Right ventricle myocardium inferior (tissue), 1 donor: ENCODE results near the gene TJP1. TPM values are rescaled to one million over a fixed set of nuclear protein-coding genes. Genes with fewer than 3 reads are reported as not detected.
"Not testable (repeated sequence)": the region's sequence is repeated elsewhere in the genome, so short reads cannot be mapped to it uniquely, and the experiment has no call there.

Source experiments
- ATAC-seq: fragments of 200-7000 bp; cut with Tn5 transposase; one replicate; pipeline ENCODE4 v1.9.1; 2020; ENCODE audit warnings: mild to moderate bottlenecking, moderate library complexity
- DNase-seq: peaks from one replicate; pipeline ENCODE4 v3.0.0; 2021; ENCODE audit errors: missing footprints
- intact Hi-C: fragments of 100-400 bp; cut with DNase I; formaldehyde crosslinking; loops from one replicate; pipeline ENCODE4 v1.11.0; 2022
- total RNA-seq: library from RNA; stranded (reverse); fragmentation: NEBNext Ultra II Directional; extraction: Animal tissue kit (Norgen Biotek cat#: 25700); gene quantifications from one replicate; pipeline ENCODE4 v1.2.1, GENCODE V29; 2021
- donor health status: DM: no; HTN: yes; CAD: no; lungs with severe emphysema.

Gene TJP1
- total RNA-seq, 1 donor from 2014 or later, result 111 TPM

DNA sequence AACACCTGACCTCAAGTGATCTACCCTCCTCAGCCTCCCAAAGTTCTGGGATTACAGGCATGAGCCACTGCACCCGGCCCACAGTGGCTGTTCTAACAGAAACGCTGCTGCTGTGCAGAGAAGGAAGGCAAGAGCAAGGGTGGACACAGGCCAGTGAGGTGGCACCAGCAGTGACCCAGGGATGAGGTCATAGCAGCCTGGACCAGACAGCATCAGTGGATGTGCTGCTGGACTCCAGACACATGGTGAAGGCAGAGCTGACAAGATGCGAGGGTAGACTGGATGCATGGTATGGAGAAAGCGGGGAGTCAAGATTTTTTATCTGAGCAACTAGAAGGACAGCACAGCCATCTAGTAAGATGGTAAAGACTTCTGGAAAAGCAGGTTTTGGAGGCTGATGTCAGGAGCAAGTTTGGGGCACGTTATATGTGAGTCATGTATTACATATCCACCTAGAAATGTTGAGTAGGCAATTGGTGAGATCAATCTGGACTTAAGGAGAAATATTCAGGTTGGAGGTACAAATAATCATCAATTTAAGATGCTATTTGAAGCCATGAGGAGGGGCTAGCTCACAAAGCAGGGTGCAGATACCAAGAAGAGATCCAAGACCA lies 22.1 kb upstream of the TJP1 start:
- no peak for DNase-seq
- intact Hi-C loops, result no loop called here
- ATAC-seq, result no peak

GRCh38 chr15:29842290-29842689 lies 20.0 kb upstream of the TJP1 start:
- ATAC-seq (no peak), DNase-seq (no peak)
- intact Hi-C loops, result no loop called here

- intact Hi-C loops, result no loop called here
- peak; percentile 75 for ATAC-seq
- no peak for DNase-seq
Observed at GRCh38 chr15:29840926-29841325, 18.7 kb upstream of the TJP1 start.

DNA sequence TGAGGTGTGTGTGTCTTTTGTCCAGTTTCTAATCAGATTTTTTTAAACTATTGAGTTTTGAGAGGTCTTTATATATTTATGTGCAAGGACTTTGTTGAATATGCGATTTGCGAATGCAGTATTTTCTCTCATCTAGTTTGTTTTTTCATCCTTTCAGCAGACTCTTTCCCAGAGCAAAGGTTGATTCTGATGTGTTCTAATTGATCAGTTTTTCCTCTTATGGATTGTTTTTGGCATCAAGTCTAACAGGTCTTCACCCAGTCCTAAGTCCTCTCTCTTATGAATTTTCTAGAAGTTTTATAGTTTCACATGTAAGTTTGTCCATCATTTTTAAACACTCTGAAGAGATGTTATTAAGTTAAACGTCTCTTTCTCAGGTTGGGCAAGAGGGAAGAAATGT lies 17.8 kb upstream of the TJP1 start:
- ATAC-seq (no peak), DNase-seq (no peak)
- intact Hi-C loops, result no loop called here

GRCh38 chr15:29838352-29839010 lies 16.2 kb upstream of the TJP1 start:
- intact Hi-C loops, result no loop called here
- ATAC-seq, result no peak
- DNase-seq, result no peak

GRCh38 chr15:29835301-29835700 lies 13.0 kb upstream of the TJP1 start:
- intact Hi-C loops, result no loop called here
- no peak for DNase-seq
- peak; percentile 68 for ATAC-seq

DNA sequence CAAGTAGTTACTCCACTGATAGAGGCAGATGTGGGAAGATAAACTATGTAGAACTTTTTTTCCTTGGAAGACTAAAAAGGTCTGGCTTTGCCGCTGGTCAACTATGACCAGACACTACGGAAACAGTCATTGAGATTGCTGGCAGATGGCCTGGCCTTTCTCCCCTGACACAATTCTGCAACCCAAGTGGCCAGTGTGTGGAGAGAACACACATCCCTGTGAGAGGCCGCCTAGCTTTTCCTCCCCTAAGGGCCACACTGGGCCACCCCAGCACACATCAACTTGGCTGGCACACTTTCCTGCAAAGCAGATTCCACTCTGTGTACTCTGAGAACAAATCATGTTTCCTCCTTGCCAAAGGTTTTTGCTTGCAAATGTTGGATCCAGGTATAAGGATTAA lies 10.4 kb upstream of the TJP1 start:
- ATAC-seq, result no peak
- DNase-seq, result no peak
- intact Hi-C loops, result no loop called here

GRCh38 chr15:29826908-29827820 lies 4.9 kb upstream of the TJP1 start:
- intact Hi-C loops, result loop anchor here (5.0 kb wide), 2 partner anchors 45 to 85 kb away; no protein-coding TSS in a partner anchor
- ATAC-seq, result no peak
- no peak for DNase-seq

DNA sequence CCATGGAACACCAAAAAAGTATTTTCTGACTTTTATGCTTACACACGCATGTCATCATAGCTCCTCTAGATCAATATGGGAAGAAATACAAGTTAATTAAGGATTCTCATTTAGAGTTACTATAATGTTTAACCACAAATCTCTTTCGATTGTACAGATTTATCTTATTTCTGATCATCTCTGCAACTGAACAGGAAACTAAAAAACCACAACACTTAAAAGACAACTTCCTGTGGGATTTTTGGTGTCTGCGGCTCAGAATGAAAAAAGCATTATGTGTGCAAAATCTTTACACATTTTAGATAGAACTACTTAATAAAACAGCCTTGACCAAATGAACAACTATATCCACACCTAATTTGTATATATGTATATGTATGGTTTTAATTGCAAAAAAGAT lies 3.0 kb upstream of the TJP1 start:
- ATAC-seq (no peak), DNase-seq (no peak)
- intact Hi-C loops, result loop anchor here (5.0 kb wide), 2 partner anchors 47 to 87 kb away; no protein-coding TSS in a partner anchor

DNA sequence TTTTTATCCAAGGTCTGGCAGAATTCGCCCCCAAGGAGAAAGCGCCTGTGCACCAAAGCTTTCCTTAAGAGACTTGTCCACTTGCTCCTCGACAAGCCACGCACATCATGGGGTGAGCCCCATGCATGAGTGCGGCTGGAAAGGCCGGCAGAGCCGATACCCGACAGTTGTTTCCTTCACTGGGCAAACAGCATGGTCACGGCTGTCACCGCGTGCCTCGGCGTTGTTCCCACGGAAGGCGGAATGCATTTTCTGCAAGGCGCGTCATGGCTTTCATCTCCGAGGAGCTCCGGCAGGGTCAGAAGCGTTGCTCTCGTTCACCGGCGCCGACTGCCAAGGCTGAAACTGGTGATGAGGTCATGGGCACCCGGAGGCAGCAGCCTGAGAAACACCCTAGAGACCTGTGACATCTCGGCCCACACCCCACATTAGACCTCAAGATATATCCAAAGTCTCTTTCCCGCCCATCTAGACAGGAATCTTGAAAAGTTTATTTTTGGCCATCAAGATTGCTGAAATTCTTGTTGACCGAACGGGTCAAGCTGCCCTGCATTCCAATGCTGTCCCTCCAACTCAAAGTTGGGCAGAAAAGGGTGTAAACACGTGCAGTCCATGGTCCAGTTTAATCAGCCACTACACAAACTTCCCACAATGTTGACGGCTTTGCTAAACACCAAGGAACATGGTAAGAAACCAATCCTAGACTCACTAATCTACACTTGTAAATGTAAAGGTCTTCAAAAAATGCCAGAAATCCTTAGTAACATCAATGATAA lies 604 bp upstream of the TJP1 start:
- intact Hi-C loops, result loop anchor here (1.0 kb wide), 1 partner anchor 102 kb away; no protein-coding TSS in a partner anchor

DNA sequence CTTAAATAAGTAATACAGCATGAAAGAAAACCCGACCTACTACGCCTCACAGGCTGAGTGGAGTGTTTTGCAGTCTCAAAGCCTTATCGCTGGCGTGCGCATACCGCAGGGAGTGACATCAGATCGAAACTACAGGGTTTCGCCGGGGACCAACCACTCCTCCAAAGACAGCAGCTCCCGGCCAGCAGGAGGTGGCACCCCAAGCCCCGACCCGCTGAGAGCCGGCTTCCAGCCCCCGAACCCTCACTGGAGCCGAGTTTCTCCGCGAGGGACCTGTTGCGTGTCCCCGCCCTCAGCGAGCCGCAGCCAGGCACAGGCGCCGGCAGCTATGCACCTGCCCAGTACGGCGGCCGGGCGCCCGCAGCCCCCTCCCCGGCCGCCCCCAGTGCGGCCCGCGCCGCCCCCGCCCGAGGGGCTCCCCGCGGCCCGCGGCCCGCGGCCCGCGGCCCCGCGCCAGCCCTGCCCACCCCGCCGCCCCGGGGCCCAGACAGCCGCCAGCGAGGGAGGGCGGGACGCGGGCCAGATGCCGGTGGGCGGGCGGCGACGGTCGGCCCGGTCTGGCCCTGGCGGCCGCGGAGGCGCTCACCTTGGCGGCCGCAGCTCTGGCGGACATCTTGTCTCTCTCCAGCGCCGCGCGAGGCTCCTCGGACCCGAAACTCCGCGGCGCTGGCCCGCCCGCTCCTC lies 710 bp downstream of the TJP1 start:
- DNase-seq, result peak; percentile 80
- peak; percentile 50 for ATAC-seq
- intact Hi-C loops, result loop anchor here (1.0 to 2.0 kb wide), 2 partner anchors 17 to 104 kb away; no protein-coding TSS in a partner anchor

More for the DNA sequence above, 604 bp upstream of the TJP1 start:
- DNase-seq (peak; percentile 73), ATAC-seq (peak; percentile 48)

- no peak for DNase-seq
- intact Hi-C loops, result loop anchor here (2.0 kb wide), 1 partner anchor 16 kb away; no protein-coding TSS in a partner anchor
- ATAC-seq, result no peak
Observed at GRCh38 chr15:29820394-29821154, 1.7 kb downstream of the TJP1 start.

DNA sequence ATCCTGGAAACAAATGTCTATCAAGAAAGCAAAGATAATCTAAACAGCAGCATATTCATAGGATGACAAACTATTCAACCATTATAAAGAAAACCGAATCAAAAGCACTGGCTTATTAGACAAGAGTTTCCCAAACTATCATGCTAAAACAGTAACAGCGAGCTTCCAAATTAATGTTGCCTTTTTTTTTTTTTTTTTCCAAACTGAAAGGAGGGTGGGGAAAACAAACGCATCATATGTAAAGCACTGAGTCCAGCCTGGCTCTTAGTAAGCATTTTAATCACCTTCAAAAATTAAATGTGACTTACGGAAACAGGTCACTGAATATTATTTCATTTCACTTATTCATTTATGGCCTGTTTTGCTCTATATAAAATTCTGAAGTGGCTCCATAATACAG lies 2.3 kb downstream of the TJP1 start:
- DNase-seq, result no peak
- intact Hi-C loops, result loop anchor here (2.0 kb wide), 1 partner anchor 15 kb away; no protein-coding TSS in a partner anchor
- no peak for ATAC-seq

GRCh38 chr15:29818141-29818540 lies 4.1 kb downstream of the TJP1 start:
- DNase-seq (no peak), ATAC-seq (no peak)
- intact Hi-C loops, result no loop called here

GRCh38 chr15:29817455-29817854 lies 4.8 kb downstream of the TJP1 start:
- DNase-seq, intact Hi-C loops, ATAC-seq: not testable (repeated sequence)

- intact Hi-C loops, result no loop called here
- ATAC-seq, result peak; percentile 74
- DNase-seq, result no peak
Observed at GRCh38 chr15:29815000-29815710, 7.1 kb downstream of the TJP1 start.

DNA sequence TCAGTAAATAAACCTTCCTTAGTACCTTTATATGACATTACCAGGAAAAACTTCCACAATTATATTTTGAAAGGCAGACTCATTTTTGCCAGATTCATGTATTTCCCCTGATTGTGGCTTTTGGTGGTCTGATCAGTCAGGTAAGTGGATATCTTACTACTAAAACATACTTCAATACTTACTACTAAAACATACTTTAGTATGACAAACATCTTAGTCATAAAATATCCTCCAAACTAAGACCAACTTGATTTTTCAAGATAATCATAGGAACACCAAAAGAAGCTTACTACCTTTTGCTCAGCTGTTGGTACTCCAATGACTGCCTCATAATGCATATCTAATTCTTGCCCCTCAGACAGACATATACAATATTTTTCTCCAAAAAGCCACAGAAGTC lies 9.3 kb downstream of the TJP1 start:
- ATAC-seq, result no peak

More for the DNA sequence above, 9.3 kb downstream of the TJP1 start:
- no peak for DNase-seq
- intact Hi-C loops, result no loop called here
